B cell (primary cell): Measurements from ENCODE around the gene RAB32. TPM values are rescaled to one million over a fixed set of nuclear protein-coding genes. Genes with fewer than 3 reads are reported as not detected.

Experiments
- ATAC-seq: fragments of 200-7000 bp; cut with Tn5 transposase; one replicate; pipeline ENCODE4 v1.10.0; 2021; ENCODE audit warnings: low read depth, mild to moderate bottlenecking, moderate number of reproducible peaks, moderate library complexity
- CTCF ChIA-PET: fragments of 350-600 bp; sonication (Branson Sonifier 250); formaldehyde crosslinking; loops from one replicate; lab custom pipeline; 2021; ENCODE audit warnings: antibody characterized with exemption, inconsistent platforms; lab: Charles Lee
- POLR2A ChIA-PET: fragments of 350-600 bp; sonication (Branson Sonifier 250); formaldehyde crosslinking; loops from one replicate; lab custom pipeline; 2021; ENCODE audit warnings: antibody characterized with exemption; lab: Charles Lee
- DNase-seq: peaks from one replicate; pipeline ENCODE4 v3.0.0; 2013
- H2AFZ ChIP-seq: 2 replicates; pipeline ENCODE4 v1.6.1; 2012; ENCODE audit warnings: mild to moderate bottlenecking, low read depth, low read length; ENCODE audit not compliant: insufficient read depth, poor library complexity, severe bottlenecking
- H3K27ac ChIP-seq, 2 donors: 1 replicate in 1 of 2; 2 replicates in 1 of 2; pipeline ENCODE4 v1.5.1; 2012 to 2013; ENCODE audit warnings: low read length in 2 of 2, mild to moderate bottlenecking in 2 of 2, moderate library complexity in 1 of 2
- H3K27me3 ChIP-seq, 4 experiments: fragments of 200-600 bp in 1 of 4; sonication (generic) in 1 of 4; replicated peaks in 1 of 4; 1 replicate in 2 of 4; 2 replicates in 2 of 4; pipeline versions ENCODE4 v1.6.1 to v1.7.0; 2013 to 2016; ENCODE audit warnings: low read length in 3 of 4, mild to moderate bottlenecking in 2 of 4, mixed read lengths in 1 of 4, moderate library complexity in 1 of 4; ENCODE audit not compliant: insufficient read depth in 4 of 4, control insufficient read depth in 3 of 4; ENCODE audit errors: control extremely low read depth in 1 of 4
- H3K36me3 ChIP-seq, 2 experiments: replicated peaks in 1 of 2; 1 replicate in 1 of 2; 2 replicates in 1 of 2; pipeline versions ENCODE4 v1.6.1 to v1.7.1; 2013; ENCODE audit warnings: low read length in 1 of 2; ENCODE audit not compliant: insufficient read depth in 2 of 2, control insufficient read depth in 1 of 2; ENCODE audit errors: control extremely low read depth in 1 of 2, extremely low read depth in 1 of 2
- H3K4me1 ChIP-seq, 2 donors: fragments of 200-600 bp in 1 of 2; sonication (generic) in 1 of 2; 1 replicate in 1 of 2; 2 replicates in 1 of 2; pipeline versions ENCODE4 v1.5.1 to v1.6.1; 2013 to 2017; ENCODE audit warnings: low read length in 2 of 2; ENCODE audit not compliant: control insufficient read depth in 2 of 2, insufficient read depth in 2 of 2
- H3K4me2 ChIP-seq: replicated peaks from 2 replicates; pipeline ENCODE3; 2012; ENCODE audit warnings: mild to moderate bottlenecking, low read depth, low read length; ENCODE audit not compliant: poor library complexity, severe bottlenecking
- H3K4me3 ChIP-seq, 5 experiments: fragments of 200-600 bp in 1 of 5; sonication (generic) in 1 of 5; 1 replicate in 3 of 5; 2 replicates in 2 of 5; pipeline versions ENCODE4 v1.5.1 to v1.7.0; 2011 to 2016; ENCODE audit warnings: low read length in 4 of 5, mild to moderate bottlenecking in 4 of 5, low read depth in 2 of 5, control low read depth in 1 of 5, moderate library complexity in 1 of 5; ENCODE audit not compliant: insufficient read depth in 1 of 5; ENCODE audit errors: control extremely low read depth in 1 of 5, extremely low read depth in 1 of 5
- H3K79me2 ChIP-seq: fragments of 200-600 bp; sonication (generic); one replicate; pipeline ENCODE4 v1.6.0; 2016; ENCODE audit warnings: low read length; ENCODE audit not compliant: control insufficient read depth, insufficient read depth
- H3K9ac ChIP-seq: fragments of 200-600 bp; sonication (generic); 2 replicates; pipeline ENCODE4 v1.6.1; 2017; ENCODE audit warnings: mild to moderate bottlenecking, low read length, moderate library complexity
- H3K9me3 ChIP-seq, 3 donors: one replicate each; pipeline versions ENCODE4 v1.6.1 to v1.7.1; 2013; ENCODE audit warnings: low read length in 2 of 3; ENCODE audit not compliant: control insufficient read depth in 2 of 3, insufficient read depth in 1 of 3; ENCODE audit errors: control extremely low read depth in 1 of 3
- H4K20me1 ChIP-seq: 2 replicates; pipeline ENCODE4 v1.6.0; 2012; ENCODE audit warnings: mild to moderate bottlenecking, low read length; ENCODE audit not compliant: insufficient read depth, control insufficient read depth, poor library complexity, severe bottlenecking
- H3K27ac Mint-ChIP-seq: one replicate; pipeline ENCODE4 v1.8.0; 2021; ENCODE audit warnings: mixed read lengths
- H3K27me3 Mint-ChIP-seq: one replicate; pipeline ENCODE4 v1.8.0; 2021; ENCODE audit warnings: mixed read lengths
- H3K4me1 Mint-ChIP-seq: one replicate; pipeline ENCODE4 v1.8.0; 2021; ENCODE audit warnings: mixed read lengths
- H3K4me3 Mint-ChIP-seq: one replicate; pipeline ENCODE4 v1.8.0; 2021; ENCODE audit warnings: mixed read lengths
- H3K9me3 Mint-ChIP-seq: one replicate; pipeline ENCODE4 v1.8.0; 2022; ENCODE audit warnings: mixed read lengths; ENCODE audit not compliant: insufficient read depth
- EZH2 ChIP-seq: IDR thresholded peaks from 2 replicates; pipeline ENCODE4 v1.6.1; 2012; ENCODE audit warnings: borderline replicate concordance, low read depth, mild to moderate bottlenecking, moderate library complexity, low read length; ENCODE audit not compliant: insufficient read depth, poor library complexity, severe bottlenecking
- WGBS: methylation state at CpG from one replicate; pipeline ENCODE4 v1.1.5; 2013; ENCODE audit warnings: missing lambda C conversion rate; ENCODE audit not compliant: insufficient coverage; 5-methylcytosine and 5-hydroxymethylcytosine counted together
- intact Hi-C: fragments of 100-400 bp; cut with micrococcal nuclease; formaldehyde crosslinking; loops from one replicate; pipeline ENCODE4 v1.10.0; 2022
- polyA plus RNA-seq: library from polyadenylated mRNA; depleted of rRNA; stranded (reverse); fragments of >200 nt; gene quantifications from 2 replicates; pipeline ENCODE4 v1.2.3, GENCODE V29; 2012
- total RNA-seq, 2 donors: library from RNA; stranded (reverse); fragments of 120-200 nt in 1 of 2; gene quantifications; 1 replicate in 1 of 2; 2 replicates in 1 of 2; pipeline versions ENCODE4 v1.2.3 to v1.2.4, GENCODE V29; 2013 to 2022
- TF ChIP-seq, protein P1 (sequence below): fragments of 200-600 bp; IDR thresholded peaks from one replicate; pipeline ENCODE4 v1.8.0; 2022; ENCODE audit warnings: antibody characterized with exemption, mild to moderate bottlenecking

The RAB32 gene
- total and polyA plus RNA-seq, 2 donors (not counting 1 experiment from before 2014, with no cell fraction given): 0.36 TPM; not detected in 1

- H3K27me3 ChIP-seq: no peaks in the 10 kb centered on the region
Observed at GRCh38 chr6:146503096-146503495, 40.5 kb upstream of the RAB32 start.

DNA sequence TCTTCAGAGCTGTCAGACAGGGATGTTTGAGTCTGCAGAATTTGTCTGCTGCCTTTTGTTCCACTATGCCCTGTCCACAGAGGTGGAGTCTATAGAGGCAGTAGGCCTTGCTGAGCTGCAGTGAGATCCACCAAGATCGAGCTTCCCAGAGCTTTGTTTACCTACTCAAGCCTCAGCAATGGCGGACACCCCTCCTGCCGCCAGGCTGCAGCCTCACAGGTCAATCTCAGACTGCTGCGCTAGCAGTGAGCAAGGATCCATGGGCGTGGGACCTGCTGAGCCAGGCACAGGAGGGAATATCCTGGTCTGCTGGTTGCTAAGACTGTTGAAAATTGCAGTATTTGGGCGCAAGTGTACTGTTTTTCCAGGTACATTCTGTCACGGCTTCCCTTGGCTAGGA is 28.4 kb upstream of the RAB32 start:
- Histone ChIP-seq H3K9me3 (peaks cover 0 to 4% (median 0%) of the 10 kb centered on the region in 3 donors), H3K27ac (no peak overlapping the region), H3K4me1 (no peaks in the 10 kb centered on the region), H2AFZ (no peak overlapping the region), H4K20me1 (no peaks in the 10 kb centered on the region), H3K9ac (no peak overlapping the region), H3K4me2 (no peak overlapping the region), H3K27me3 (no peaks in the 10 kb centered on the region), H3K36me3 (no peaks in the 10 kb centered on the region), H3K4me3 (no peak overlapping the region), H3K79me2 (no peaks in the 10 kb centered on the region)
- POLR2A ChIA-PET: no interaction called here
- DNase-seq (no peak), ATAC-seq (no peak)
- no peak for TF ChIP-seq EZH2
- TF ChIP-seq, protein P1, sequence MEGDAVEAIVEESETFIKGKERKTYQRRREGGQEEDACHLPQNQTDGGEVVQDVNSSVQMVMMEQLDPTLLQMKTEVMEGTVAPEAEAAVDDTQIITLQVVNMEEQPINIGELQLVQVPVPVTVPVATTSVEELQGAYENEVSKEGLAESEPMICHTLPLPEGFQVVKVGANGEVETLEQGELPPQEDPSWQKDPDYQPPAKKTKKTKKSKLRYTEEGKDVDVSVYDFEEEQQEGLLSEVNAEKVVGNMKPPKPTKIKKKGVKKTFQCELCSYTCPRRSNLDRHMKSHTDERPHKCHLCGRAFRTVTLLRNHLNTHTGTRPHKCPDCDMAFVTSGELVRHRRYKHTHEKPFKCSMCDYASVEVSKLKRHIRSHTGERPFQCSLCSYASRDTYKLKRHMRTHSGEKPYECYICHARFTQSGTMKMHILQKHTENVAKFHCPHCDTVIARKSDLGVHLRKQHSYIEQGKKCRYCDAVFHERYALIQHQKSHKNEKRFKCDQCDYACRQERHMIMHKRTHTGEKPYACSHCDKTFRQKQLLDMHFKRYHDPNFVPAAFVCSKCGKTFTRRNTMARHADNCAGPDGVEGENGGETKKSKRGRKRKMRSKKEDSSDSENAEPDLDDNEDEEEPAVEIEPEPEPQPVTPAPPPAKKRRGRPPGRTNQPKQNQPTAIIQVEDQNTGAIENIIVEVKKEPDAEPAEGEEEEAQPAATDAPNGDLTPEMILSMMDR: no peak
- H3K4me1 Mint-ChIP-seq: no peaks in the 10 kb centered on the region
- H3K9me3 Mint-ChIP-seq: no peaks in the 10 kb centered on the region
- H3K27me3 Mint-ChIP-seq: no peaks in the 10 kb centered on the region
- CTCF ChIA-PET: no interaction called here
- H3K4me3 Mint-ChIP-seq: no peak overlapping the region
- no peak overlapping the region for H3K27ac Mint-ChIP-seq
- intact Hi-C loops: no loop called here
- 87% methylated on average over 7 of the region's 7 CpGs for WGBS

More at GRCh38 chr6:146503096-146503495, 40.5 kb upstream of the RAB32 start:
- CTCF ChIA-PET: no interaction called here
- Mint-ChIP-seq H3K4me3 (no peak overlapping the region), H3K27me3 (no peaks in the 10 kb centered on the region), H3K27ac (no peak overlapping the region), H3K9me3 (no peaks in the 10 kb centered on the region), H3K4me1 (no peaks in the 10 kb centered on the region)
- Histone ChIP-seq H2AFZ (no peak overlapping the region), H3K9me3 (peaks cover 0 to 4% (median 0%) of the 10 kb centered on the region in 3 donors), H3K4me2 (no peak overlapping the region), H3K4me1 (no peaks in the 10 kb centered on the region), H3K27ac (no peak overlapping the region), H4K20me1 (no peaks in the 10 kb centered on the region), H3K79me2 (no peaks in the 10 kb centered on the region), H3K9ac (no peak overlapping the region), H3K4me3 (no peak overlapping the region), H3K36me3 (no peaks in the 10 kb centered on the region)
- POLR2A ChIA-PET: no interaction called here
- intact Hi-C loops: no loop called here
- no peak for DNase-seq
- ATAC-seq: no peak
- TF ChIP-seq, protein P1: no peak
- TF ChIP-seq EZH2: no peak
- WGBS: no CpG with 5 or more reads among the region's 1 CpG
